HFFc6 (cell line): ENCODE measurements around the gene P2RY11. TPM values are rescaled to one million over a fixed set of nuclear protein-coding genes. Genes with fewer than 3 reads are reported as not detected.
A peak's percentile ranks its signal among the peaks of the same experiment; 100 is the strongest.

ENCODE experiments used
- DNase-seq: peaks from one replicate; pipeline ENCODE4 v3.0.0-alpha.2; 2018
- H3K27ac Mint-ChIP-seq: 2 replicates; pipeline ENCODE4 v1.8.0; 2020; ENCODE audit warnings: mild to moderate bottlenecking, mixed read lengths
- H3K27me3 Mint-ChIP-seq: 2 replicates; pipeline ENCODE4 v1.8.0; 2021; ENCODE audit warnings: mild to moderate bottlenecking, moderate library complexity, mixed read lengths; ENCODE audit not compliant: insufficient read depth
- H3K36me3 Mint-ChIP-seq: 2 replicates; pipeline ENCODE4 v1.8.0; 2021; ENCODE audit warnings: low read depth, mixed read lengths
- H3K4me1 Mint-ChIP-seq: 2 replicates; pipeline ENCODE4 v1.8.0; 2020; ENCODE audit warnings: low read depth, mixed read lengths
- H3K4me3 Mint-ChIP-seq: 2 replicates; pipeline ENCODE4 v1.8.0; 2020; ENCODE audit warnings: mild to moderate bottlenecking, moderate library complexity, mixed read lengths
- H3K9me3 Mint-ChIP-seq: 2 replicates; pipeline ENCODE4 v1.8.0; 2020; ENCODE audit warnings: mild to moderate bottlenecking, mixed read lengths
- CTCF ChIP-seq: fragments of 200-600 bp; sonication (generic); IDR thresholded peaks from 2 replicates; pipeline ENCODE4 v1.5.0; 2021; ENCODE audit warnings: antibody characterized with exemption, mild to moderate bottlenecking
- total RNA-seq, 6 experiments: library from RNA; stranded (reverse); fragmentation: NEBNext Ultra II Directional; extraction: Animal tissue kit (Norgen Biotek cat#: 25700); gene quantifications; 2 replicates in 1 of 6; 3 replicates in 5 of 6; pipeline ENCODE4 v1.2.3, GENCODE V29; 2021

P2RY11 gene
- total RNA-seq, 6 experiments from 2014 or later: 4.5 to 9.9 (median 5.4) TPM

- DNase-seq: no peak
- H3K27me3 Mint-ChIP-seq: peaks cover 3% of the 10 kb centered on the region
- no peak overlapping the region for H3K27ac Mint-ChIP-seq
- no peak for TF ChIP-seq CTCF
- H3K4me3 Mint-ChIP-seq: peak overlapping the region; percentile 43; the same call in 1 of the 2 replicates
- H3K36me3 Mint-ChIP-seq: peaks cover 21% of the 10 kb centered on the region
- no peaks in the 10 kb centered on the region for H3K9me3 Mint-ChIP-seq
- H3K4me1 Mint-ChIP-seq: peaks cover 10% of the 10 kb centered on the region; the same call in 1 of the 2 replicates
These were observed 15.9 kb upstream of the P2RY11 start for GRCh38 chr19:10095622-10095947.

- TF ChIP-seq CTCF: no peak
- Mint-ChIP-seq H3K27ac (no peak overlapping the region), H3K4me3 (peak overlapping the region; percentile 43; the same call in 1 of the 2 replicates)
These were observed 15.4 kb upstream of the P2RY11 start for GRCh38 chr19:10095948-10096614.

GRCh38 chr19:10096615-10096963 is 14.9 kb upstream of the P2RY11 start:
- Mint-ChIP-seq H3K27me3 (peaks cover 3% of the 10 kb centered on the region), H3K4me3 (peak overlapping the region; percentile 26; the same call in 1 of the 2 replicates), H3K27ac (no peak overlapping the region), H3K9me3 (no peaks in the 10 kb centered on the region), H3K4me1 (peaks cover 10% of the 10 kb centered on the region; the same call in 1 of the 2 replicates), H3K36me3 (peaks cover 20% of the 10 kb centered on the region)
- no peak for DNase-seq
- no peak for TF ChIP-seq CTCF

More at GRCh38 chr19:10095948-10096614, 15.4 kb upstream of the P2RY11 start:
- H3K27me3 Mint-ChIP-seq: peaks cover 3% of the 10 kb centered on the region
- no peaks in the 10 kb centered on the region for H3K9me3 Mint-ChIP-seq
- peaks cover 21% of the 10 kb centered on the region for H3K36me3 Mint-ChIP-seq
- peaks cover 10% of the 10 kb centered on the region; the same call in 1 of the 2 replicates for H3K4me1 Mint-ChIP-seq
- DNase-seq: peak; percentile 76

- Mint-ChIP-seq H3K36me3 (no peaks in the 10 kb centered on the region), H3K27ac (no peak overlapping the region), H3K4me3 (no peak overlapping the region), H3K4me1 (peaks cover 10% of the 10 kb centered on the region; the same call in 1 of the 2 replicates), H3K9me3 (no peaks in the 10 kb centered on the region), H3K27me3 (peaks cover 5% of the 10 kb centered on the region; the same call in 1 of the 2 replicates)
- no peak for TF ChIP-seq CTCF
- no peak for DNase-seq
These were observed 11.2 kb upstream of the P2RY11 start for GRCh38 chr19:10100163-10100785.

- H3K27ac Mint-ChIP-seq: no peak overlapping the region
- peaks cover 9% of the 10 kb centered on the region for H3K36me3 Mint-ChIP-seq
- peaks cover 2% of the 10 kb centered on the region; the same call in 1 of the 2 replicates for H3K27me3 Mint-ChIP-seq
- DNase-seq: no peak
- no peaks in the 10 kb centered on the region for H3K9me3 Mint-ChIP-seq
- H3K4me1 Mint-ChIP-seq: peaks cover 19% of the 10 kb centered on the region
- TF ChIP-seq CTCF: no peak
- H3K4me3 Mint-ChIP-seq: no peak overlapping the region
These were observed 8.7 kb upstream of the P2RY11 start for GRCh38 chr19:10102787-10103236.
